Renal pelvis (tissue), 4 donors: ENCODE measurements around the gene PRKN. TPM values are rescaled to one million over a fixed set of nuclear protein-coding genes. Genes with fewer than 3 reads are reported as not detected.

Experiments used
- DNase-seq: peaks from one replicate; pipeline ENCODE4 v3.0.0-alpha.2; 2013
- polyA plus RNA-seq, 3 donors: library from polyadenylated mRNA; unstranded; fragments of 120-200 nt; gene quantifications; one replicate each; pipeline ENCODE4 v1.2.1, GENCODE V29; 2013; ENCODE audit not compliant: insufficient read length in 3 of 3

Gene PRKN
- polyA plus RNA-seq, 3 donors, result 8.0 to 12.0 (median 9.9) TPM

- no peak for DNase-seq
These were observed 1056.4 kb downstream of the PRKN start for GRCh38 chr6:161671117-161671516.

- no peak for DNase-seq
These were observed 1058.9 kb downstream of the PRKN start for GRCh38 chr6:161668665-161669064.

GRCh38 chr6:161667957-161668356 is 1059.6 kb downstream of the PRKN start:
- DNase-seq, result no peak

GRCh38 chr6:161663682-161664081 is 1063.9 kb downstream of the PRKN start:
- no peak for DNase-seq

GRCh38 chr6:161660666-161661571 is 1066.6 kb downstream of the PRKN start:
- DNase-seq, result no peak

GRCh38 chr6:161658211-161658610 is 1069.4 kb downstream of the PRKN start:
- peak; percentile 51 for DNase-seq

GRCh38 chr6:161654209-161654608 is 1073.4 kb downstream of the PRKN start:
- no peak for DNase-seq

- DNase-seq, result no peak
These were observed 1075.6 kb downstream of the PRKN start for GRCh38 chr6:161651949-161652348.

- no peak for DNase-seq
These were observed 1077.7 kb downstream of the PRKN start for GRCh38 chr6:161649841-161650240.

- DNase-seq, result no peak
These were observed 1078.5 kb downstream of the PRKN start for GRCh38 chr6:161649068-161649467.

- DNase-seq, result no peak
These were observed 1080.3 kb downstream of the PRKN start for GRCh38 chr6:161647234-161647633.

- no peak for DNase-seq
These were observed 1083.0 kb downstream of the PRKN start for GRCh38 chr6:161644521-161644920.

GRCh38 chr6:161641175-161641574 is 1086.4 kb downstream of the PRKN start:
- no peak for DNase-seq

GRCh38 chr6:161639772-161640171 is 1087.8 kb downstream of the PRKN start:
- DNase-seq, result no peak

- no peak for DNase-seq
These were observed 1089.9 kb downstream of the PRKN start for GRCh38 chr6:161637658-161638057.

GRCh38 chr6:161636882-161637430 is 1090.6 kb downstream of the PRKN start:
- no peak for DNase-seq

- no peak for DNase-seq
These were observed 1091.6 kb downstream of the PRKN start for GRCh38 chr6:161635975-161636374.

- DNase-seq, result no peak
These were observed 1092.7 kb downstream of the PRKN start for GRCh38 chr6:161634916-161635315.

- DNase-seq, result peak; percentile 58
These were observed 1095.8 kb downstream of the PRKN start for GRCh38 chr6:161631676-161632194.

- DNase-seq, result no peak
These were observed 1096.9 kb downstream of the PRKN start for GRCh38 chr6:161630674-161631073.

GRCh38 chr6:161626132-161626676 is 1101.4 kb downstream of the PRKN start:
- no peak for DNase-seq

- DNase-seq, result peak; percentile 48
These were observed 1103.5 kb downstream of the PRKN start for GRCh38 chr6:161624111-161624510.

- DNase-seq, result no peak
These were observed 1104.8 kb downstream of the PRKN start for GRCh38 chr6:161622779-161623178.
